Melanocyte of skin (primary cell): ENCODE data around the gene COX6A1. TPM values are rescaled to one million over a fixed set of nuclear protein-coding genes. Genes with fewer than 3 reads are reported as not detected.

Source experiments
- total RNA-seq, 2 donors: library from RNA; depleted of rRNA; stranded (reverse); fragments of >200 nt; gene quantifications; 2 replicates each; pipeline ENCODE4 v1.2.3, GENCODE V29; 2012

Gene COX6A1
- total RNA-seq, result 100 to 1,000 TPM; 306 to 311 TPM

GRCh38 chr12:120437735-120438494, at the start of gene COX6A1:
Gene COX6A1, plus strand, starts transcription at chr12:120438113. Its CDS starts 14 bp downstream, at chr12:120438127.

GRCh38 chr12:120445911-120446843, 8.3 kb downstream of the COX6A1 start, which contains the start of the genes GATC and TRIAP1:
Gene GATC, plus strand, starts transcription at chr12:120446444. Its CDS starts 37 bp downstream, at chr12:120446481.
Gene TRIAP1, minus strand, starts transcription at chr12:120446384. Its CDS starts 12 bp downstream, at chr12:120446372.

GRCh38 chr12:120469450-120470149, 31.7 kb downstream of the COX6A1 start, which contains the start of gene SRSF9:
Gene SRSF9, minus strand, starts transcription at chr12:120469748. Its CDS starts 139 bp downstream, at chr12:120469609.

Other genes starting within 250 kb of the COX6A1 start
- gene GCN1, start 243.4 kb upstream of the COX6A1 start, total RNA-seq, result 100 to 1,000 TPM in 1 of 2 donors, 10 to 100 TPM in 1; 92.2 to 135 TPM
- 1,000 to 10,000 TPM in 1 of 2 donors, 100 to 1,000 TPM in 1; 976 to 1,547 TPM for gene RPLP0, start 237.0 kb upstream of the COX6A1 start, total RNA-seq
- gene PXN, start 172.4 kb upstream of the COX6A1 start, total RNA-seq, result 10 to 100 TPM; 33.7 to 38.0 TPM
- gene RNU4-2, start 146.2 kb upstream of the COX6A1 start, total RNA-seq, result under 1 TPM; under 0.01 TPM
- under 1 TPM; under 0.01 TPM for gene RNU4-1, start 144.9 kb upstream of the COX6A1 start, total RNA-seq
- gene SIRT4, start 135.8 kb upstream of the COX6A1 start, total RNA-seq, result 1 to 10 TPM in 1 of 2 donors, under 1 TPM in 1; 0.67 to 1.4 TPM
- not detected for gene PLA2G1B, start 110.3 kb upstream of the COX6A1 start, total RNA-seq
- under 1 TPM in 1 of 2 donors, not detected in 1; under 0.01 TPM for gene MSI1, start 68.9 kb upstream of the COX6A1 start, total RNA-seq
- gene TRIAP1, start 8.3 kb downstream of the COX6A1 start, total RNA-seq, result 10 to 100 TPM; 16.5 to 19.3 TPM
- 10 to 100 TPM; 14.1 to 15.0 TPM for gene GATC, start 8.3 kb downstream of the COX6A1 start, total RNA-seq
- gene SRSF9, start 31.6 kb downstream of the COX6A1 start, total RNA-seq, result 100 to 1,000 TPM in 1 of 2 donors, 10 to 100 TPM in 1; 76.4 to 152 TPM
- 100 to 1,000 TPM; 211 to 343 TPM for gene DYNLL1, start 58.0 kb downstream of the COX6A1 start, total RNA-seq
- gene COQ5, start 91.0 kb downstream of the COX6A1 start, total RNA-seq, result 10 to 100 TPM; 15.8 to 18.3 TPM
- gene RNF10, start 96.2 kb downstream of the COX6A1 start, total RNA-seq, result 10 to 100 TPM; 56.4 to 84.3 TPM
- gene POP5, start 143.3 kb downstream of the COX6A1 start, total RNA-seq, result 10 to 100 TPM; 39.2 to 88.9 TPM
- under 1 TPM in 1 of 2 donors, not detected in 1; under 0.01 TPM for gene CABP1, start 202.5 kb downstream of the COX6A1 start, total RNA-seq
- 100 to 1,000 TPM; 182 to 241 TPM for gene MLEC, start 249.0 kb downstream of the COX6A1 start, total RNA-seq